Measurements from ENCODE around the gene GSDMA. TPM values are rescaled to one million over a fixed set of nuclear protein-coding genes. Genes with fewer than 3 reads are reported as not detected.

GSDMA gene
- total and polyA plus RNA-seq, 12 donors: 0.14 to 2.2 (median 1.3) TPM; not detected in 5

GRCh38 chr17:40023590-40024292 is 60.9 kb downstream of the GSDMA start:
- Histone ChIP-seq H3K27ac (peak overlapping the region in 1 of 5 donors; percentile 12), H3K9me3 (replicated peaks in 1 of 3) (no peaks in the 10 kb centered on the region), H3K36me3 (replicated peaks in 1 of 2) (peaks cover 0 to 32% of the 10 kb centered on the region in 2 donors), H3K27me3 (no peaks in the 10 kb centered on the region), H3K4me1 (replicated peaks in 1 of 2) (peaks cover 24 to 28% of the 10 kb centered on the region in 2 donors), H3K4me3 (no peak overlapping the region)
- DNase-seq: peak in 5 of 7 donors; percentile 35 to 69 (median 37)
- 72 to 79% (median 74%) methylated on average over 7 to 10 of the region's 10 CpGs for WGBS, 4 donors
- no peak for TF ChIP-seq POLR2A (IDR thresholded peaks at IDR 0.05)
- no peak for TF ChIP-seq CTCF (IDR thresholded peaks at IDR 0.05)
- intact Hi-C loops (cut with DNase I): no loop called here

GRCh38 chr17:40024901-40025300 is 62.1 kb downstream of the GSDMA start:
- Histone ChIP-seq H3K4me3 (no peak overlapping the region), H3K27me3 (no peaks in the 10 kb centered on the region), H3K36me3 (replicated peaks in 1 of 2) (peaks cover 0 to 44% of the 10 kb centered on the region in 2 donors), H3K9me3 (replicated peaks in 1 of 3) (no peaks in the 10 kb centered on the region), H3K4me1 (replicated peaks in 1 of 2) (peaks cover 22 to 27% of the 10 kb centered on the region in 2 donors), H3K27ac (no peak overlapping the region)
- no peak for TF ChIP-seq POLR2A (IDR thresholded peaks at IDR 0.05)
- TF ChIP-seq CTCF (IDR thresholded peaks at IDR 0.05): no peak
- WGBS, 4 donors: 73 to 87% (median 82%) methylated on average over 8 of the region's 8 CpGs
- intact Hi-C loops (cut with DNase I): no loop called here
- DNase-seq: no peak

GRCh38 chr17:40025559-40025958 is 62.8 kb downstream of the GSDMA start:
- no peak overlapping the region for H3K4me3 ChIP-seq
- 86 to 97% (median 93%) methylated on average over 2 of the region's 2 CpGs for WGBS, 4 donors
- H3K9me3 ChIP-seq (replicated peaks in 1 of 3): no peaks in the 10 kb centered on the region
- intact Hi-C loops (cut with DNase I): no loop called here
- peaks cover 0 to 50% of the 10 kb centered on the region in 2 donors for H3K36me3 ChIP-seq (replicated peaks in 1 of 2)
- H3K4me1 ChIP-seq (replicated peaks in 1 of 2): peaks cover 20 to 23% of the 10 kb centered on the region in 2 donors
- no peak overlapping the region for H3K27ac ChIP-seq
- no peak for TF ChIP-seq POLR2A (IDR thresholded peaks at IDR 0.05)
- TF ChIP-seq CTCF (IDR thresholded peaks at IDR 0.05): no peak
- no peak for DNase-seq
- H3K27me3 ChIP-seq: no peaks in the 10 kb centered on the region

- TF ChIP-seq POLR2A (IDR thresholded peaks at IDR 0.05) (no peak), CTCF (IDR thresholded peaks at IDR 0.05) (no peak)
- Histone ChIP-seq H3K4me3 (no peak overlapping the region), H3K4me1 (replicated peaks in 1 of 2) (peaks cover 14 to 17% of the 10 kb centered on the region in 2 donors), H3K27ac (no peak overlapping the region), H3K9me3 (replicated peaks in 1 of 3) (no peaks in the 10 kb centered on the region), H3K27me3 (no peaks in the 10 kb centered on the region), H3K36me3 (replicated peaks in 1 of 2) (peaks cover 0 to 57% of the 10 kb centered on the region in 2 donors)
- WGBS, 4 donors: 70 to 73% (median 72%) methylated on average over 19 to 22 of the region's 22 CpGs
- intact Hi-C loops (cut with DNase I): no loop called here
- DNase-seq: peak in 1 of 7 donors; percentile 31
Measured at GRCh38 chr17:40025991-40026815, 63.4 kb downstream of the GSDMA start.
